Transverse colon (tissue), 4 donors: ENCODE data around the gene F13A1.

Experiments
- EP300 ChIP-seq: sonication (generic); formaldehyde crosslinking; IDR thresholded peaks from one replicate; pipeline ENCODE4 v1.6.1; 2017; ENCODE audit warnings: antibody characterized with exemption, low read depth
- POLR2A ChIP-seq: fragments of 450-650 bp; IDR thresholded peaks from one replicate; pipeline ENCODE4 v1.6.1; 2016; ENCODE audit warnings: antibody characterized with exemption, mild to moderate bottlenecking, moderate library complexity
- POLR2AphosphoS5 ChIP-seq, 3 donors: sonication (generic); formaldehyde crosslinking; IDR thresholded peaks; one replicate each; pipeline ENCODE4 v1.6.1; 2016; ENCODE audit warnings: antibody characterized with exemption in 3 of 3
- TF ChIP-seq, protein P1 (sequence below), 5 experiments: fragments of 200-600 bp in 3 of 5; fragments of 450-650 bp in 2 of 5; sonication (generic) in 3 of 5; IDR thresholded peaks; 1 replicate in 2 of 5; 2 replicates in 3 of 5; pipeline ENCODE4 v1.5.1; 2016 to 2017; ENCODE audit warnings: antibody characterized with exemption in 5 of 5, inconsistent platforms in 3 of 5, mild to moderate bottlenecking in 2 of 5, moderate library complexity in 1 of 5

DNA sequence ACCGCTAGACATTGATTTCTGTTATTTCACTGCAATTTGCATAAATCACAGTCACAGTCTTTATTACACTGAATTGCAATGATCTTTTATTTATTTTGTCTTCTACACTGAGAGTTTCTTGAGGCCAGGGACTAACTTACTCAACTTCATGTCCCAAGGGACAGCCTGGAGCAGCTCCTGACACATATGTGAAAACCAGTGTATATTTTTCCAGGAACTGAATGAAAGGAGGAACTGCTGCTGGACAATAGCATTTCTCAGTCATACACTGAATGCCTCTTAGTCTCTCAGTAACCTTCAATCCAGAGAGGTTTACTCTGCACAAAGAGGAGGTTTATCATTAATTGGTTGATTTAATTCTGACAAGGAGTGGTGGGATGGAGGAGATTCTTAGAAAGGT is 5.9 kb downstream of the F13A1 start:
- TF ChIP-seq, protein P1, sequence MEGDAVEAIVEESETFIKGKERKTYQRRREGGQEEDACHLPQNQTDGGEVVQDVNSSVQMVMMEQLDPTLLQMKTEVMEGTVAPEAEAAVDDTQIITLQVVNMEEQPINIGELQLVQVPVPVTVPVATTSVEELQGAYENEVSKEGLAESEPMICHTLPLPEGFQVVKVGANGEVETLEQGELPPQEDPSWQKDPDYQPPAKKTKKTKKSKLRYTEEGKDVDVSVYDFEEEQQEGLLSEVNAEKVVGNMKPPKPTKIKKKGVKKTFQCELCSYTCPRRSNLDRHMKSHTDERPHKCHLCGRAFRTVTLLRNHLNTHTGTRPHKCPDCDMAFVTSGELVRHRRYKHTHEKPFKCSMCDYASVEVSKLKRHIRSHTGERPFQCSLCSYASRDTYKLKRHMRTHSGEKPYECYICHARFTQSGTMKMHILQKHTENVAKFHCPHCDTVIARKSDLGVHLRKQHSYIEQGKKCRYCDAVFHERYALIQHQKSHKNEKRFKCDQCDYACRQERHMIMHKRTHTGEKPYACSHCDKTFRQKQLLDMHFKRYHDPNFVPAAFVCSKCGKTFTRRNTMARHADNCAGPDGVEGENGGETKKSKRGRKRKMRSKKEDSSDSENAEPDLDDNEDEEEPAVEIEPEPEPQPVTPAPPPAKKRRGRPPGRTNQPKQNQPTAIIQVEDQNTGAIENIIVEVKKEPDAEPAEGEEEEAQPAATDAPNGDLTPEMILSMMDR (IDR thresholded peaks at IDR 0.05): no peak
- TF ChIP-seq POLR2A (no peak), EP300 (no peak), POLR2AphosphoS5 (IDR thresholded peaks at IDR 0.05) (no peak)
